Body of pancreas (tissue), 4 donors: Measurements from ENCODE around the gene SHF. TPM values are rescaled to one million over a fixed set of nuclear protein-coding genes. Genes with fewer than 3 reads are reported as not detected.

Source experiments
- ATAC-seq: fragments of 150-250 bp; one replicate; pipeline ENCODE4 v1.9.1; 2016
- DNase-seq, 4 donors: peaks; one replicate each; pipeline ENCODE4 v3.0.0-alpha.2; 2019
- H3K27ac ChIP-seq, 4 donors: fragments of 200-600 bp; sonication (generic); 1 replicate in 3 of 4; 2 replicates in 1 of 4; pipeline versions ENCODE4 v1.5.1 to v1.6.1; 2016 to 2019; ENCODE audit warnings: mild to moderate bottlenecking in 1 of 4, mixed read lengths in 1 of 4, moderate library complexity in 1 of 4
- H3K27me3 ChIP-seq, 2 donors: fragments of 200-600 bp; sonication (generic); one replicate each; pipeline ENCODE4 v1.6.0; 2016; ENCODE audit warnings: mild to moderate bottlenecking in 1 of 2
- H3K36me3 ChIP-seq, 2 donors: fragments of 200-600 bp; sonication (generic); replicated peaks in 1 of 2; 2 replicates each; pipeline ENCODE4 v1.5.1; 2016; ENCODE audit warnings: low read depth in 2 of 2; ENCODE audit not compliant: insufficient read depth in 1 of 2
- H3K4me1 ChIP-seq: fragments of 200-600 bp; sonication (generic); one replicate; pipeline ENCODE4 v1.6.0; 2016
- H3K4me3 ChIP-seq, 2 donors: fragments of 200-600 bp; sonication (generic); 1 replicate in 1 of 2; 2 replicates in 1 of 2; pipeline ENCODE4 v1.5.1; 2016 to 2019
- H3K9me3 ChIP-seq, 3 donors: fragments of 200-600 bp; sonication (generic); 1 replicate in 2 of 3; 2 replicates in 1 of 3; pipeline ENCODE4 v1.5.1; 2016
- POLR2A ChIP-seq, 3 donors: fragments of 450-650 bp; IDR thresholded peaks; one replicate each; pipeline ENCODE4 v1.6.1; 2016; ENCODE audit warnings: antibody characterized with exemption in 3 of 3, mild to moderate bottlenecking in 2 of 3
- WGBS, 2 donors: methylation state at CpG; one replicate each; pipeline ENCODE4 v1.1.5; 2017; 5-methylcytosine and 5-hydroxymethylcytosine counted together
- intact Hi-C: fragments of 100-400 bp; cut with DNase I; formaldehyde crosslinking; loops from one replicate; pipeline ENCODE4 v1.15.1; 2023
- total RNA-seq, 2 donors: library from RNA; depleted of rRNA; stranded (reverse); fragments of >200 nt; gene quantifications; one replicate each; pipeline ENCODE4 v1.1.0, GENCODE V29; 2016
- TF ChIP-seq, protein P1 (sequence below), 7 experiments: fragments of 450-650 bp in 4 of 7; fragments of 200-600 bp in 3 of 7; sonication (generic) in 3 of 7; IDR thresholded peaks; one replicate each; pipeline ENCODE4 v1.5.1; 2016 to 2019; ENCODE audit warnings: antibody characterized with exemption in 7 of 7

Gene SHF
- total RNA-seq, 2 donors from 2014 or later, result 2.0 to 2.9 TPM

GRCh38 chr15:45180201-45180600, 7.6 kb downstream of the SHF start:
- 71 to 85% methylated on average over 7 of the region's 7 CpGs for WGBS, 2 donors
- H3K9me3 ChIP-seq, result no peaks in the 10 kb centered on the region
- no peak for DNase-seq
- H3K4me3 ChIP-seq, result no peak overlapping the region
- H3K27ac ChIP-seq, result no peak overlapping the region
- TF ChIP-seq POLR2A (IDR thresholded peaks at IDR 0.05), result no peak
- TF ChIP-seq, protein P1, sequence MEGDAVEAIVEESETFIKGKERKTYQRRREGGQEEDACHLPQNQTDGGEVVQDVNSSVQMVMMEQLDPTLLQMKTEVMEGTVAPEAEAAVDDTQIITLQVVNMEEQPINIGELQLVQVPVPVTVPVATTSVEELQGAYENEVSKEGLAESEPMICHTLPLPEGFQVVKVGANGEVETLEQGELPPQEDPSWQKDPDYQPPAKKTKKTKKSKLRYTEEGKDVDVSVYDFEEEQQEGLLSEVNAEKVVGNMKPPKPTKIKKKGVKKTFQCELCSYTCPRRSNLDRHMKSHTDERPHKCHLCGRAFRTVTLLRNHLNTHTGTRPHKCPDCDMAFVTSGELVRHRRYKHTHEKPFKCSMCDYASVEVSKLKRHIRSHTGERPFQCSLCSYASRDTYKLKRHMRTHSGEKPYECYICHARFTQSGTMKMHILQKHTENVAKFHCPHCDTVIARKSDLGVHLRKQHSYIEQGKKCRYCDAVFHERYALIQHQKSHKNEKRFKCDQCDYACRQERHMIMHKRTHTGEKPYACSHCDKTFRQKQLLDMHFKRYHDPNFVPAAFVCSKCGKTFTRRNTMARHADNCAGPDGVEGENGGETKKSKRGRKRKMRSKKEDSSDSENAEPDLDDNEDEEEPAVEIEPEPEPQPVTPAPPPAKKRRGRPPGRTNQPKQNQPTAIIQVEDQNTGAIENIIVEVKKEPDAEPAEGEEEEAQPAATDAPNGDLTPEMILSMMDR (IDR thresholded peaks at IDR 0.05), result no peak
- H3K27me3 ChIP-seq, result no peaks in the 10 kb centered on the region
- intact Hi-C loops, result no loop called here
- H3K36me3 ChIP-seq, result no peaks in the 10 kb centered on the region
- no peak for ATAC-seq
- no peaks in the 10 kb centered on the region for H3K4me1 ChIP-seq

DNA sequence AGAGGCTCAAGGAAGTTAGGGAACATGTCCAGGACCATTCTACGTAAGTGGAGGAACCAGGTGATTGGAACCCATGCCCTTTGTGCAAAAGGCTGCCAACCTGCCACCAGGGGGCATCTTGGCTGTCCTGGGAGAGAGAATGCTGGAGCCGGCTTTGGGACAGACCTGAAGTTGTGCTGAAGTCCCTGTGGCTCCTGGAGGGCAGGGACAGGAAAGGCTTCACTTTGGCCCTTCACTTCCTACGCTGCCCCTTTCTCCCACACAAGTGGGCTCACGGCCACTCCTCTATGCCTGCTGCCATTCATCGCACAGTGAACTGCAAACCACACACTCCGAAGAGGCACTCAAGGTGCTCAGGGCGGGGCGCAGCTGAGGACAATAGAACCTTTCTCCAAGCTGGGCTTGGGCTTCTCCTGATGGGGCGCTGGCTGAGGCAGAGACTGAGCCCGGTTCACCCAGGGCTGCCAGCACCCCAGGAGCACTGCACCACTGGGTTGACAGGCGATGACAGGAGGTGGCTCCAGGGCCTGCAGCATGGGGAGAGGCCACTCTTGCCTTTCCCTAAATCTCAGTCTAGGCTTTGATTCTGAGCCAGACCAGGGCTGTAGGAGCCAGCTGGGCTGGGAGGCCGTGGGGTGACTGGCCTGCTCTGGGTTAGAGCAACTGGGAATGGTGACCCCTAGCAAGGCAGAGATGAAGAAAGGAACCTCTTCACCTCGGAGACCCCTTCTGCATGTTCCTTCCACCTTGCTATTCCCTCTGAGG, 8.4 kb downstream of the SHF start:
- Histone ChIP-seq H3K36me3 (no peaks in the 10 kb centered on the region), H3K27ac (no peak overlapping the region), H3K9me3 (no peaks in the 10 kb centered on the region), H3K4me1 (no peaks in the 10 kb centered on the region), H3K4me3 (no peak overlapping the region), H3K27me3 (no peaks in the 10 kb centered on the region)
- no peak for TF ChIP-seq POLR2A (IDR thresholded peaks at IDR 0.05)
- TF ChIP-seq, protein P1 (IDR thresholded peaks at IDR 0.05), result peak in 6 of 7 experiments; percentile 22 to 46 (median 40)
- WGBS, 2 donors, result 67 to 80% methylated on average over 8 to 13 of the region's 13 CpGs
- DNase-seq, result peak; percentile 42 to 55 (median 50)
- ATAC-seq, result peak; percentile 55
- intact Hi-C loops, result no loop called here

DNA sequence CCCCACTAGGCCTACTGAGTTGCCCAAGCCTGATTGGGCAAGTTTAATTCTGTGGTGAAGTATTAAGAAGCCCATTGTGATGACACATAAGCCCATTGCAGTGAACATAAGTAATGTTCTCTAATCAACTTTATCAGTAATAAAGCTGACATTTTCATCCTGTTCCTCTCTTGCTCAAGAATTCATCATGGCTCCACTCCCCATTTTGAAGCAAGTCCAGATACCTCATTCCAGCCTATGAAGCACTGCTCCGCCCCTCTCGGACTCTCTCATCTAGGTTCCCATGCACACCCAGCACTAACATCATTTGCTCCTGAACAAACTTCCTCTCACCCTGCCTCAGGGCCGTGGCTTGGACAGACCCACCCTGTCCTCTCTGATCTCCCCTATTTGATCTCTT, 10.5 kb downstream of the SHF start:
- DNase-seq (no peak), ATAC-seq (no peak)
- intact Hi-C loops, result no loop called here

GRCh38 chr15:45174577-45174976, 13.2 kb downstream of the SHF start:
- no peak for TF ChIP-seq POLR2A (IDR thresholded peaks at IDR 0.05)
- TF ChIP-seq, protein P1 (IDR thresholded peaks at IDR 0.05), result no peak

More for the DNA sequence above, 10.5 kb downstream of the SHF start:
- no peaks in the 10 kb centered on the region for H3K36me3 ChIP-seq
- no peaks in the 10 kb centered on the region for H3K4me1 ChIP-seq
- H3K9me3 ChIP-seq, result no peaks in the 10 kb centered on the region
- 94 to 97% methylated on average over 3 of the region's 3 CpGs for WGBS, 2 donors
- no peaks in the 10 kb centered on the region for H3K27me3 ChIP-seq
- no peak for TF ChIP-seq POLR2A (IDR thresholded peaks at IDR 0.05)
- TF ChIP-seq, protein P1 (IDR thresholded peaks at IDR 0.05), result no peak
- no peak overlapping the region for H3K4me3 ChIP-seq
- no peak overlapping the region for H3K27ac ChIP-seq

GRCh38 chr15:45174069-45174468, 13.7 kb downstream of the SHF start:
- Histone ChIP-seq H3K4me3 (no peak overlapping the region), H3K36me3 (no peaks in the 10 kb centered on the region), H3K27me3 (no peaks in the 10 kb centered on the region), H3K9me3 (no peaks in the 10 kb centered on the region), H3K27ac (no peak overlapping the region), H3K4me1 (no peaks in the 10 kb centered on the region)
- WGBS, 2 donors, result 75 to 89% methylated on average over 5 to 6 of the region's 6 CpGs
- no peak for ATAC-seq
- TF ChIP-seq, protein P1 (IDR thresholded peaks at IDR 0.05), result no peak
- TF ChIP-seq POLR2A (IDR thresholded peaks at IDR 0.05), result no peak
- DNase-seq, result no peak
- intact Hi-C loops, result no loop called here

More at GRCh38 chr15:45174577-45174976, 13.2 kb downstream of the SHF start:
- no peak for DNase-seq
- H3K27me3 ChIP-seq, result no peaks in the 10 kb centered on the region
- WGBS, 2 donors, result 85 to 92% methylated on average over 2 of the region's 2 CpGs
- intact Hi-C loops, result no loop called here
- no peaks in the 10 kb centered on the region for H3K36me3 ChIP-seq
- H3K4me1 ChIP-seq, result no peaks in the 10 kb centered on the region
- H3K4me3 ChIP-seq, result no peak overlapping the region
- no peak overlapping the region for H3K27ac ChIP-seq
- no peak for ATAC-seq
- H3K9me3 ChIP-seq, result no peaks in the 10 kb centered on the region
